Forelimb muscle (tissue), 1 donor: ENCODE data around the gene FBXL7. TPM values are rescaled to one million over a fixed set of nuclear protein-coding genes. Genes with fewer than 3 reads are reported as not detected.

ENCODE experiments used
- DNase-seq: peaks from one replicate; pipeline ENCODE4 v3.0.0-alpha.2; 2013; ENCODE audit warnings: low read depth
- polyA plus RNA-seq: library from polyadenylated mRNA; unstranded; fragments of 120-200 nt; gene quantifications from one replicate; pipeline ENCODE4 v1.2.1, GENCODE V29; 2013; ENCODE audit not compliant: insufficient read length

Gene FBXL7
- polyA plus RNA-seq, 1 donor: 20.0 TPM

DNA sequence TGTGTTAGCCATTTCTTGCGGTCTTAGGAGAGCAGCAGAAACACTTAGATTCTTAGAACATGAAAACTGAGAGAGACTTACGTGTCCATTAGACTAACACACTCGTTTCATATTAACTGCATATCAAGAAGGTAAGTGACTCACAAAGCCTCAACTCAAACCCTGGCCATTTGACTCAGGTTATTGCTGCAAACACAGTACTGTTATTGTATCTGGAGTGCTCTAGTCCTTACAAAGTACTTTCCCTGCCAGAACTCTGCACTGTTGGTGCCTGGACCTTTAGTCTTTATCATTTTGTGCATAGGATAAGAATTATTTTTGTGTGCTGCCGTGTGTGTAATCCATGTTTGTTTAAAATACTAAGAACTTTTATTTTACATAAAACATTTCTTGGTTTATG, 155.7 kb downstream of the FBXL7 start:
- DNase-seq: no peak

DNA sequence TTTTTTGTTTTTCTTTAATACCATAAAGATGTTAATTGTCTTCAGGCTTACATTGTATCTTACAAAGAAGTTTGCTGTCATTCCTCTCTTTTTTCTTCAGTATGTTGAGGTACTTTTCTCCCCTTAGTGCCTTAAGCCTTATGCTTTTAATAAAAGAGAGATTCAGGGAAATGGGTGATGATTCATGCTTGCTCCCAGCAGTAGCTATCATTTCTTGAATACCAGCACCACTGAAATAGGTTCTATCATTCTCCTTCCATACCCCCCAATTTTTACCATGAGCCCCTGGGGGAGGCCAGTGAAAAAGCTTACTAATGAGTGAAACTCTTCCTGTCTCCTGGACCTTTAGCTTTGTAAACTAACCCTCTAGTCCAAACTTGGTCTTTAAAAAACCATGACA, 165.0 kb downstream of the FBXL7 start:
- no peak for DNase-seq

DNA sequence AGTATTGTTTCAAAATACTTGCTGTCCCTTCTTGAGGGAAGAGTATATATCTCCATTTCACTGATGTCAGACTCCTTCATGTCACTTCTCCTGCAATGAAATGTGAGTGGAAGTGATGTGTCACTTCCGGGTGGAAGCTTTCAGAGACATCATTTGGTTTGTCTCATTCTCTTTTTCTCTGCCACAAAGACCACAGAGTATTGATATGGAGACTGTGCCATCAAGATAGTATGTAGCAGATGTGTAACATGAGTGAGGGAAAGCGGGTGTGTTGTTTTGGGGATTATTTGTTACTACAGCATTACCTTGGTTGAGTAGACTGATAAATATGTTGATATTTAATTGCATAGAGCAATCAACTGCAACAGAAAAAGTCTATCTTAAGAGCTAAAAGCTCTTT, 169.8 kb downstream of the FBXL7 start:
- no peak for DNase-seq

DNA sequence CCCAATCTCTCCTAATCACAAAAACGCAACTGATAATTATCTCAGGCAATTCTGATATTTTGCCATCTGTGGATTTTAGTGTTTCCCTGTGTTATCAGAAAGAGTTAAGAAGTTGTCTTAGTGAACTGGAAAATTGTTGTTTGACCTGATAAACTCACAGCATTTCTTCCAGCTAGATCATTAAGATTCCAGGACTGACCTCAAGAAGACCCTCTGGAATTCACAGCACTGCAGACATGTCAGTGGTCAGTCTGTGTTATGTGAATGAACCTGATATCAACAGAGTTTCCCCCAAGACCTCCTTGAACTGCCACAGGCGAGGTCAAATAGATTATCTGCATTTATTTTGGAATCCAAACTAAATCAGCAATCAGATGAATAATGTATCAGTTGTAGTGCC, 174.7 kb downstream of the FBXL7 start:
- DNase-seq: no peak

DNA sequence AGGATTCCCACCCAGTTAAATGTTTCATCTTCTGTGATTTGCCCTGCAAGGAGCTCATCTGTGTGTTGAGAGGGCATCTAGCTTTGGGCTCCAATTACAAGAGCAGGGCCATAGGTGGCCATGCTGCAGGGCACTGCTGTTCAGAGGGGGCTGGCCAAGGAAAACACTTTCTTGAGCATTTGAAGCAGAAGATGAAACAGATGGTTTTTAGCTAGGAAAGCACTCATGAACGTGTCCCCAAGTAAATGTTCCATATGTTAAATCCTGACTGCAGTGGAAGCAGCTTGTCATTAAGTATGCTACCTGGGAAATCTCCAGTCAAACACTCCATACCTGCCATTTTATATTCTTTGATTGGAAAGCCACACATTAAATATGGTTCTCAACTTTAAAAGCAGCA, 176.6 kb downstream of the FBXL7 start:
- no peak for DNase-seq

DNA sequence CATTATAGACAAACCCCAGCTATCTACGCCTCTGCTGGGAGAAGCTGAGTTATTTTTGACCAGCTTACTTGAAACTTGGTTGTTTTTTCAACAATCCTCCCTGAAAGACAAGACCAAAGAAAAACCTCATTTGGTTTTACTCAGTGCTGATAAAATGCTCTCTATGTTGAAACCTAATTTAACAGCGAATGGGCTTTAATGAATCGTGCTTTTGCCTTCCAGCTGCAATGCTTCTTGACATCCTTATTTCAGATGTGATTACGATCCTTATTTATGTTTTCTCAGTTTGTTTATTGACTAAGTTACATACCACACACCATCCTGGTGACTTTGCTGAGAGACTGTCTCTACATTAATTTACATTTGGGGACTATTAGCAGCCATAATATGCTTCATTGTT, 179.2 kb downstream of the FBXL7 start:
- DNase-seq: no peak

DNA sequence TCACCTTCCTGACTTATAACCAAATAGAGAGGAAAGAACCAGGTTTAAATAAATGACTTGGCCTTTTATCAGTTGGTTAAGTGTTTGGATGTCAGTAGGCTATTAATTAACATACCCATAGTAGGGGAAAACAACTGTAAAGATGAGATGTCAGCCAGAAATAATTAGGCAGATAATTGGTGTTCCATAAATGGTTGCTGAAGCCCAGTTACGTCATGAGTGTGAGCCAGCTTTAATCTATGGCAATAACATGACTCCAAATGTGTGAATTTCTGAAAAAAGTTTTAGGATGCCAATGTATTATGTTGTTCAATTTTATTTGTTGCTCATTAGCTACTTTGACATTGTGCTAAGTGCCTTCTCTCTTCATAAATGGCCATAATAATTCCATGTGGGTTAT, 180.5 kb downstream of the FBXL7 start:
- no peak for DNase-seq

DNA sequence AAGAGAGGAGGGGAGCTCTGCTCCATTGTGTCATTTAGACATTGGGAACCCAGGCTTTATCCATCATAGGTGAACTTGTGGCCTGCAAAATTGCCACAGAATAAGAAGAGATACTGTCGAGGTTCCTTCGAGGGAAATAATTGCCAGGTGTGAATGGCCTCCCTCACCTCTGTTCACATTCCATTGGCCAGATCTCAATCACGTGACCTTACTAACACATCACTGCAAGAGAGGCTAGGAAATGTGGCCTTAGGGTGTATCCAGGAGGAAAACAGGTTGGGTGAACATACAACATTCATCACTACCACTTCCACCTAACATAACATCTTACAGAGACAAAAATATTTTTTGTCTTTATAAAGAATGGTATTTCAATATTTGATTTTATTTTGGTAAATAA, 182.1 kb downstream of the FBXL7 start:
- DNase-seq: no peak

DNA sequence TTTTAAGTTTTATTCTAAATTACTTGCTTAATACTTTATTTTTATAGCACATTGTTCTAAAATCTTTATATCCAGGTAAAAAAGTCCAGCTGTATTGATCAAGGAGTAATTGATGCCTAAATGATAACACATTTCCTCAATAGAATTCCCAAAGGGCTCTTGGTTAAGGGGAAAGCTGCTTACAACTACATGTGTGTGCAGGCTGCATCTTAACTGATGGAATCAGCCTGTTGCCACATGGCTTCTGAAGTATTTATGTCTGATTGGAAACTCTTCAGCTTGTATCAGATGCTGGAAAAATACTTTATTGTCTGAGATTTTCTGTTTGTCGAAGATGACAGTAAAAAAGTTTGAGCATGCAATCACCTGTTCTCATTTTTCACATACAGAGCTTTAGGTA, 182.6 kb downstream of the FBXL7 start:
- DNase-seq: no peak

DNA sequence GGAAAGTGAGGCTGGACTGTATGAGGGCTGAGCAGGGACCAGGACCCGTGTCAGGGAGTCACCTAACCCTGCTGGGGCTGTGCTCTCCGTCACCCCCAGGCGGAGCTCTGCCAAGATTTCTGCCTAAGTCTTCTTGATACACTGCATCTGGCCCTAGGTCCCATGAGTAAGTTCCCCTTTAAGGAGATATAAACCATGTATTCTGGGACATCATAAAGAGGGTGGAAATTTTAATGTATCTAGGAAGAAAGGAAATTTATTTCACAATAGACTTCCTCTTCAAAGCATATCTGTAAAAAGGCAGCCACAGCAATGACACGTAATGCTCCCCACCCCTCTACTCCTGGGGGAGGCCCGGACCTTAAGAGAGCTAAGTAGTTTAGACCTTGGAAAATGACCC, 183.4 kb downstream of the FBXL7 start:
- no peak for DNase-seq

DNA sequence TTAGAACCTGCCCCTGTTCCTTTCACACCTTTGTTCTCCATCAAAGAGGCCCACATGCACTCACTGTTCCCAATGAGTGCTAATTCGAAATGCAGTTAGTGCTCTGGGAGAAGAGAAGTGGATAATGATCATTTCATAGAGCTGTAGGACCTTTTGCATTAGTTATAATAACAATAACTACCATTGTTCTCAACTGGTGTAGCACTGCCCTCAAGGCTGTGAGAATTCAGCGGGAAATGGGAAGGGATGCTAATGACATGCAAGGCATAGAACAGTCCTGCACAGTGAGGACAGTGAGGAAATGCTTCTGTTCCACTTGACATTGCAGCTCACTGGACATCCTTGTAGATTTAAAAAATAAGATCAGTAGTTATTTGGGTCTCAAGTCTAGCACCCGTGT, 187.4 kb downstream of the FBXL7 start:
- no peak for DNase-seq

DNA sequence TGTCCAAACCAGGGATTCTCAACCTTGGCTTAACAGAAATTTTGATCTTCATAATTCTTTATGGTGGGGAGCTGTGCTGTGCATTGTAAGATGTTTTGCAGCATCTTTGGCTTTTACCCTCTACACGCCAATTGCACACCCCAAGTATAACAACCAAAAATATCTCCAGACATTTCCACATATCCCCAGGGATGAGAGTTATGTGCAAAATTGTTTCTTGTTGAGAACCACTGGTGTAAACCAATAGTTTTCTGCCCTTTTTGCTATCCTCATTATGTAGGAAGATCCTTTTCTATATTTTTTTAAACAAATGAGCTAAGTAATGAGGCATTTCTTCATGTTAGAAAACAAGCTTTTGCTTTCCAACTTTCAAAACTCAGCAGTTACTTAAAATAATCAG, 189.9 kb downstream of the FBXL7 start:
- no peak for DNase-seq

DNA sequence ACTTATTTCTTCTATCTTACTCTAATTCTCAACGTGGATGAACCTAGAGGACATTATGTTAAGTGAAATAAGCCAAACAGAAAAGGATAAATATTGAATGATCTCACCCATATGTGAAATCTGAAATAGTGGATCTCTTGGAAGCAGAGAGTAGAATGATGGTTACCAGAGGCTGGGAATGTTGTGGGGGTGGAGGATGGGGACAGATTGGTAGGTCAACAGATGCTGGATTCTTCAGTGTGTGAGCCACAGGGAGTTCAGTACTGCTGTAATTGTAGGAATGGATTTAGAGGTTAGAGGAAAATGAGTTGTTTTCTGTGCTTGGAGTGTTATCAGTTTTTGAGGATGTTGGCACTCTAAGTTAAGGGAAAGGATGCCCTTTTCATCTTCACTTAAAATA, 190.6 kb downstream of the FBXL7 start:
- DNase-seq: no peak

DNA sequence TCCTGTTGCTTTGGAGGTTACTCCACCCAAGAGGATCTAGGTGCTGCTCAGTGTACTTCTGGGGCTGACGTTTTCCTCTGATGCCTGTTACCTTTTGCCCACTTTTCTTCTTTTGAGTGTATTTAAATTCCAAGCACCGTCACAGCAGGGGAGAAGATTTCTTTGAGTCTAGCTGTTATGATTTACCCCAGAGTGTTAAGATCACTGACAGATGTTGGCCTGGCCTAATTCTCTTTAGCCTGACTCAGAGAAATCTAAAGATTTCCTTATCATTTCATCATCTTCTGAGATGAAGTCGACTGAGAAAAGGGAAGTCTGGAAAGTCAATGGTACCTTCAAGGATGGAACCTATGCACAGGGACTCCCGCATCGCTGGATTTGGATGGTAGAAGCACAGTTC, 191.5 kb downstream of the FBXL7 start:
- no peak for DNase-seq

DNA sequence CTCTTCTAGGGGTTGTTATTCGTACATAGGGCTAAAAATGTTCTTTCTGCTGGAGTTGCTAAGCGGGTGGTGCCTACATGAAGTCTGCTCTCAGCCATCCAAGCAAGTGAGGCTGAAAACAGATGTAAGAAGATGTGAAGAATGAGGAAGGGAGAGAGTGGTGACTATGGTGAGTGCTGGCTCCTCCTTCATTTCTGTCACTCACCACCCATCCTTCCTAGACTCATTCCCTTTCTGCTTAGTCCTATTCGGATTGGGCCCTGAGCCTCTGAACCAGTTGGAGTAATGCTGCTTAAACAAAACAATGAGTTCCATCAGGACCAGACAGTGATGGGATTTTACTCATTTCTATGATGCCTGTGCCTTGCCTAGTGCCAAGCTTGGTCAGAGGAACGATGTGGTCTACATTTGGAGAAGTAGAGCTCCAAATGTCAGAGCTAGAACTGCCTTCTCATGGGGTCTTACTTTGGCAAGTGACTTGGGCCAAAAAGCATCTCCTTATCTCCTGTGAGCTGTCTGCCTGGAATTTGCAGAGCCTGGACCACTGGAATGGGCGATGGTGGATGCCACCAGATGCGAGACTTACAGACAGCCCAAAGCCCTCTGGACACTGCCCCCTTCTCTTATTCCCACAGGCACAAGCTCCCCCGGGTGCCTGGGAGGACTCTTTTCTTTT, 192.9 kb downstream of the FBXL7 start:
- no peak for DNase-seq

DNA sequence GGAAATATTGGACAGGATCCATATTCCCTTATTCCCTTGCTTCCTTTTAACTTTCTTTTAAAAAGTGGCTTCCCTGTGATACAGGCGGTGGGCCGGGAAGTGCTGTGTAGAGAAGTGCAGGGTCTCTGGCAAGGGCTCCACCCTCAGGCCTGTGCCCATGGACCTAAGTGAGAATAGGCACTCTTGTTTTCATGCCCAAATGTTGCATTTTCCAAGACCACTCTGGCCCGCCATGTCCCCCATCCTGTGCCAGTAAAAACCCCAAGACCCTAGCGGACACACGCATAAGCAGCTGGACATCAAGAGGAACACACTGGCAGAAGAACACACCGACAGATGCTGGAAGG, 193.4 kb downstream of the FBXL7 start:
- DNase-seq: no peak

DNA sequence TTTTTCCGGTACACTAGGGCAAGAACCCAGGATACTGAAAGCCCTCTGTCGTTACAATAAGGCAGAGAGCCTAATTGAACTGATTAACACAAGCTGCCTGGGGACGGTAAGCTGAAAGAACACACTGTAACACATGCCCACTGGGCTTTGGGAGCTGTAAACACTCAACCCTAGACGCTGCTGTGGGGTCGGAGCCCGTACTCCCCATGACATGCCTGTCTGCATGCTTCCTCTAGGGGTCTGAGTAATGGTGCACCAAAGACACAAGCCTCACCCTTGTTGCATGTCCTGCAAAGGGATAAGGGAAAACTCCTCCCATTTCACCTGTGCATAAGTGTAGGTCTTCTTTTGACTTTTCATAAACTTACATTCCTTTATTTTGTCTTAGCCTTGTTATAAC, 194.0 kb downstream of the FBXL7 start:
- no peak for DNase-seq

DNA sequence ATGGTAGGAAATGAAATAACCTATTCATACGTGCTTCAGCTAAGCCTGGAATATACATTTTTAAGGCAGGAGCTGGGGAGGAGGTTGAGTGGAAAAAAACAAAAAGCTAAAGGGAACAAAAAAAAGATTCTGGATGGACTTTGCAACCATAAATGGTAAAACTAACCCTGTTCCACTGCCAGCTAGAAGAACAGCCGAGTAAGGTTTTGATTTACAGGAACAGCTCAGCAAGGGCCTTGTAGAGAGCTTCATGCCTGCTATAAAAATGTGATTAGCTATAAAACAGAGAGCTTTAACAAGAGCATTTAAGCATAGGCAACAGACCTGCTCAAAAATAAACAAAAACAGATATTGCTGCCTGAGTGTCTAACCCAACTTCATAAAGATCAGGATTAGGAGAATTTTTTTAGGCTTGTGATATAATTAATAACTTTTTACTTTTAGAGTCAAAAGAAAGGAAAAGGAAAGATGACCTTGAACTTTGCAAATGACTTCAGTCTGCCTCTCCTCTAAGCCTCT, 194.8 kb downstream of the FBXL7 start:
- DNase-seq: peak; percentile 24

DNA sequence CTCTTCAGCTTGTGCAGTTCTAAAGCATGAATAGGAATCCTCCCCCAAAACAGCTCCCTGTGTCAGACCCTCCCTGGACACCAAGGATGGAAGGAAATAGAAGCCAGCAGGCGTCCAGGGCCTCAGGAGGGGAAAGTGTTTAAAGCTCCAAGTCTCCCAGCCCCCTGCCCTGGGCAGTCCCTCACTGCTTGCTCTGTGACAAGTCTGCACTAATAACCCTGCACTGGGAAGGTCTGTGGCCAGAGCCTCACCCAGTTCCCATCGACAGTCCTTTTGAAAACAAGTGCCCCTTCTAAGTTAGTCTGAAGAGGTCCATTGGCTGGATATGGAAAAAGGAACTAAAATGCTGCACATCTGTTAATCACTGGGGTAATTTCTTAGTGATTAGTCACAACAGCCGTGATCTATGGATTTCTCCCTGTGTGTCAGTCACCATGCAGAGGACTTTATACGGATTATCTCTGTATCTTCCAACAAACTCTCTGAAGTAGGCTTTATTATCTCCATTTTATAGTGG, 195.3 kb downstream of the FBXL7 start:
- DNase-seq: no peak

DNA sequence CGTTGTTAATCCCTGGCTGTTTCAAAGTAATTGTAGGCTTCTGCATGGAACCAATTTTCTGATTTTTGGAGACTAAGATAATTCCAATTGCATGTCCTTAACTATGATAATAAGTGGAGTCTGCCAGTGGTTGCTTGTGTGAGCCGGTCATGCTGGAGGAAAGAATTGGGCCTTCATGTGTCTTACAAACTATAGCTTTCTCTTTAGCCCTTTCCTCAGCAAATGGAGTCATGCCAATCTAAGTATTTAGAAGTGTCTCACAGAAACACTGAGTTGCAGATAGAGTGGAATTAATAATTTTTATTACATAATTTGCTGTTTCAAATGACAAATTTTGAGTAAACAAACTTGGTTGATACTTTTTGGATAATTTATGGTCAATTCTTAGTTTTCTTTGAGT, 200.4 kb downstream of the FBXL7 start:
- DNase-seq: no peak

DNA sequence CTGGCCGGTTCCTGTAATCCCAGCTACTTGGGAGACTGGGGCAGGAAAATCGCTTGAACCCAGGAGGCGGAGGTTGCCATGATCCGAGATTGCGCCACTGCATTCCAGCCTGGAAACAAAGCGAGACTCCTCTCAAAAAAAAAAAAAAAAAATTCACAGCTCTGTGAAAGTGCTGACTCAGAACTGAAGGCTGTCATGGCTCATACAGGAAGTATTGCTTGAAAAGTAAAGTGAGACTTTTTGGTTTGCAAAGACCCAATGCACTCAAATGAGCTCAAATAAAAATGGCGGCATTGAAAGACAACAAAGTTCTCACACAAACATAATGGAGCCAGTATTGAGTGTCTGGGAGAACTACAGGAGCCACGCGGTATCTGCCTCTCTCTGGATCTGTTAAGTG, 202.1 kb downstream of the FBXL7 start:
- no peak for DNase-seq

DNA sequence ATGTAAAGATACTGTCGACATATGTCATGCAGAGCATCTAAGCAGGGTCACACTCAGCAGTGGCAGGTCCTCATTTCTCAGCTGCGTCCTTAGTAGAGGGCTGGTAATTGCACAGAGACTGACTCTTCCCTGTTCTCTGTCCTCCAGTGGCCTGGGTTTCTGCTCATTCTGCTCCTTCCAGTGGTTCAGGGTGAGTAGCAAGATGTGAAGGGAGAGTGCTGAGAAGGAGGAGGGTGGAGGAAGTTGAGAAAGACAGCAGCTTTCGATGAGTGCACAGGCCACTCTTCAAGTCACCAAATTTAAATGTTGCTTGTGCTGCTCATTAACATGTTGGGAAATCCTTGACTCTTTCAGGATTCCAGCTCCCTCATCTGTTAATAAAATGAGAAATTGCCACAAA, 203.9 kb downstream of the FBXL7 start:
- DNase-seq: no peak

DNA sequence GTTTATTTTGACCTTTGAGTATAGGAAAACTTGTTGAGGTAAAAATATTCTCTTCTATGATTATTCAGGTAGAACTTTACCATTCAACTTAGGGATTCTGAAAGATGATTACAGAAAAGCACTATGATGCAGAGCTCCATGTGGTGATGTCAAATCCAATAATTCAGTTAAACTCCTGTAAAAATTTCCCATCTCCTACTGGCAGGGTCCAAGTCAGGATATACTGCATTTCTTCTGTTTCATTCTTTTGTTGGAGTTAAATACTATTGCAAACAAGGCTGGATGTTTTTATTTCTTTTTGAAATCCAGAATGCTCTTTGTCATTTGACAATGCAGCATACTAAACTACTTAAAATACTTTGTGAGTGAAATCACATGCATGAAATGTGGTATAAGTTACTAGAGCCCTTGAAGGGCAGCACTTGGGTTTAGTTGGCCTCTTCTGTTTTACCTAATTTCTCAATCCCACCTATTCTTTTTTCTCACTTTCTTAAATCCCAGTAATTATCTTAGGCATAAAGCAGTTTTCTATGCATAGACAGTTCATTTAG, 204.5 kb downstream of the FBXL7 start:
- no peak for DNase-seq

DNA sequence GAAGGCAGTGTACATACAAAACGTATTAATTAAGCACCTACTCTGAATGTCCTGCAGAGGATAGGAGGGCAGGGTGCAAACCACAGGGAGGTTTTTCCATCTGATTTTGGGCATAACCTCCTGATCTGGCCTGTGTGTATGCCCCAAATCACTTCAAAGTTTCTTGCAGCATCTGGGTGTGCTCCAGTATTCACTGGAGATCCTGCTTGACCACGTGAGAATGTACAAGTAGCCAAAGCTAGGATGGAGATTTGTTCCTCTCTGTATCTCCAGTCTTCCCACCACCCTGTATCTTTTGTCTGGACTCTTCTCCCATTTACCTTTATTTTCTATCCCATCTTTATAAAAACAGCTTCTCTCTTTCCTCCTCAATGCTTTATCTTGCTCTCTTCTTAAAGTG, 207.7 kb downstream of the FBXL7 start:
- DNase-seq: no peak
